H9 (cell line): ENCODE data around the gene IL1RL2. TPM values are rescaled to one million over a fixed set of nuclear protein-coding genes. Genes with fewer than 3 reads are reported as not detected.

Experiments
- DNase-seq: peaks from one replicate; pipeline ENCODE4 v3.0.0-alpha.2; 2017
- H2AFZ ChIP-seq: one replicate; pipeline ENCODE4 v1.6.1; 2013; ENCODE audit warnings: mild to moderate bottlenecking, low read length, control low read depth, moderate library complexity
- H2AK5ac ChIP-seq: 2 replicates; pipeline ENCODE4 v1.6.1; 2013; ENCODE audit warnings: low read length, control low read depth, mixed read lengths; ENCODE audit not compliant: insufficient read length
- H2BK120ac ChIP-seq: one replicate; pipeline ENCODE4 v1.6.1; 2013; ENCODE audit warnings: low read depth, mild to moderate bottlenecking, low read length, control low read depth, inconsistent platforms; ENCODE audit not compliant: poor library complexity, severe bottlenecking
- H2BK12ac ChIP-seq: 2 replicates; pipeline ENCODE4 v1.6.1; 2013; ENCODE audit warnings: low read length, control low read depth, mixed read lengths, low read depth; ENCODE audit not compliant: insufficient read length
- H2BK15ac ChIP-seq: 2 replicates; pipeline ENCODE4 v1.6.1; 2013; ENCODE audit warnings: low read depth, low read length, control low read depth
- H2BK20ac ChIP-seq: one replicate; pipeline ENCODE4 v1.6.1; 2013; ENCODE audit warnings: low read depth, mild to moderate bottlenecking, low read length, control low read depth, inconsistent platforms; ENCODE audit not compliant: poor library complexity, severe bottlenecking
- H2BK5ac ChIP-seq: 2 replicates; pipeline ENCODE4 v1.6.1; 2013; ENCODE audit warnings: low read length, control low read depth, mixed read lengths; ENCODE audit not compliant: insufficient read length
- H3K14ac ChIP-seq: 2 replicates; pipeline ENCODE4 v1.6.1; 2013; ENCODE audit warnings: low read length, control low read depth; ENCODE audit not compliant: insufficient read depth
- H3K18ac ChIP-seq: 2 replicates; pipeline ENCODE4 v1.6.1; 2013; ENCODE audit warnings: low read depth, mild to moderate bottlenecking, mixed read lengths, low read length, control low read depth; ENCODE audit not compliant: insufficient read length
- H3K23ac ChIP-seq: 2 replicates; pipeline ENCODE4 v1.6.1; 2013; ENCODE audit warnings: low read length, control low read depth, mixed read lengths, low read depth; ENCODE audit not compliant: insufficient read length
- H3K23me2 ChIP-seq: 2 replicates; pipeline ENCODE4 v1.6.1; 2013; ENCODE audit warnings: low read depth, mild to moderate bottlenecking, mixed read lengths, low read length, control low read depth; ENCODE audit not compliant: insufficient read length, poor library complexity, severe bottlenecking
- H3K27ac ChIP-seq: 2 replicates; pipeline ENCODE4 v1.5.1; 2013; ENCODE audit warnings: low read length, control low read depth, mixed read lengths, low read depth; ENCODE audit not compliant: insufficient read length
- H3K27me3 ChIP-seq: 2 replicates; pipeline ENCODE4 v1.6.1; 2013; ENCODE audit warnings: low read length, control low read depth, inconsistent platforms; ENCODE audit not compliant: insufficient read depth
- H3K4ac ChIP-seq: 2 replicates; pipeline ENCODE4 v1.6.1; 2013; ENCODE audit warnings: low read depth, mild to moderate bottlenecking, control low read depth, inconsistent platforms, low read length, moderate library complexity
- H3K4me1 ChIP-seq: 2 replicates; pipeline ENCODE4 v1.6.1; 2013; ENCODE audit warnings: low read length, control low read depth, inconsistent platforms; ENCODE audit not compliant: insufficient read depth
- H3K4me2 ChIP-seq: 2 replicates; pipeline ENCODE4 v1.6.1; 2013; ENCODE audit warnings: low read length, control low read depth, mixed read lengths; ENCODE audit not compliant: insufficient read length, insufficient read depth
- H3K56ac ChIP-seq: 2 replicates; pipeline ENCODE4 v1.6.1; 2013; ENCODE audit warnings: low read depth, mild to moderate bottlenecking, mixed read lengths, low read length, control low read depth; ENCODE audit not compliant: insufficient read length
- H3K79me1 ChIP-seq: 2 replicates; pipeline ENCODE4 v1.6.1; 2013; ENCODE audit warnings: low read depth, mild to moderate bottlenecking, moderate library complexity, low read length, control low read depth, inconsistent platforms; ENCODE audit not compliant: insufficient read depth, poor library complexity, severe bottlenecking
- H3K79me2 ChIP-seq: 2 replicates; pipeline ENCODE4 v1.6.1; 2013; ENCODE audit warnings: low read length, control low read depth, inconsistent platforms; ENCODE audit not compliant: insufficient read depth
- H3K9ac ChIP-seq: 2 replicates; pipeline ENCODE4 v1.6.1; 2013; ENCODE audit warnings: low read length, control low read depth, mixed read lengths; ENCODE audit not compliant: insufficient read length; ENCODE audit errors: extremely low read depth
- H3K9me3 ChIP-seq: one replicate; pipeline ENCODE4 v1.6.1; 2013; ENCODE audit warnings: low read depth, low read length, inconsistent platforms; ENCODE audit not compliant: control insufficient read depth
- H3T11ph ChIP-seq: one replicate; pipeline ENCODE4 v1.6.1; 2013; ENCODE audit warnings: mild to moderate bottlenecking, low read length, control low read depth, inconsistent platforms
- H4K20me1 ChIP-seq: one replicate; pipeline ENCODE4 v1.6.1; 2013; ENCODE audit not compliant: control insufficient read depth, insufficient read length, insufficient read depth
- H4K5ac ChIP-seq: 2 replicates; pipeline ENCODE4 v1.6.1; 2013; ENCODE audit warnings: low read depth, mild to moderate bottlenecking, mixed read lengths, low read length, control low read depth; ENCODE audit not compliant: insufficient read length
- H4K8ac ChIP-seq: replicated peaks from 2 replicates; pipeline ENCODE4 v1.6.1; 2013; ENCODE audit warnings: low read length, control low read depth, mixed read lengths, low read depth; ENCODE audit not compliant: insufficient read length
- H4K91ac ChIP-seq: 2 replicates; pipeline ENCODE4 v1.6.1; 2013; ENCODE audit warnings: low read depth, mild to moderate bottlenecking, moderate library complexity, mixed read lengths, low read length, control low read depth; ENCODE audit not compliant: insufficient read length
- H3K27ac Mint-ChIP-seq, 3 experiments: 2 replicates in 2 of 3; 3 replicates in 1 of 3; pipeline ENCODE4 v1.8.0; 2020 to 2021; ENCODE audit warnings: mixed read lengths in 3 of 3, mild to moderate bottlenecking in 1 of 3, moderate library complexity in 1 of 3
- H3K27me3 Mint-ChIP-seq: 2 replicates; pipeline ENCODE4 v1.8.0; 2021; ENCODE audit warnings: low read depth, mild to moderate bottlenecking, moderate library complexity, mixed read lengths
- H3K36me3 Mint-ChIP-seq, 3 experiments: 2 replicates in 2 of 3; 3 replicates in 1 of 3; pipeline ENCODE4 v1.8.0; 2020 to 2021; ENCODE audit warnings: low read depth in 3 of 3, mixed read lengths in 3 of 3; ENCODE audit not compliant: insufficient read depth in 1 of 3
- H3K4me1 Mint-ChIP-seq, 2 experiments: 2 replicates each; pipeline ENCODE4 v1.8.0; 2020; ENCODE audit warnings: mixed read lengths in 2 of 2
- H3K4me3 Mint-ChIP-seq, 2 experiments: 2 replicates in 1 of 2; 3 replicates in 1 of 2; pipeline ENCODE4 v1.8.0; 2020 to 2021; ENCODE audit warnings: mild to moderate bottlenecking in 2 of 2, mixed read lengths in 2 of 2, moderate library complexity in 1 of 2
- H3K9me3 Mint-ChIP-seq, 2 experiments: 2 replicates in 1 of 2; 3 replicates in 1 of 2; pipeline ENCODE4 v1.8.0; 2020; ENCODE audit warnings: mild to moderate bottlenecking in 2 of 2, mixed read lengths in 2 of 2, moderate library complexity in 1 of 2
- CTCF ChIP-seq: fragments of 200-600 bp; sonication (generic); conservative IDR thresholded peaks from 3 replicates; pipeline ENCODE4 v1.8.0; 2021; ENCODE audit warnings: antibody characterized with exemption, mild to moderate bottlenecking
- WGBS: extraction: QIAGEN DNeasy Blood & Tissue Kit; methylation state at CpG from one replicate; pipeline ENCODE4 v1.1.7; 2013; ENCODE audit warnings: missing lambda C conversion rate, low lambda C conversion rate, mixed read lengths; ENCODE audit not compliant: insufficient read length; ENCODE audit errors: extremely low coverage; 5-methylcytosine and 5-hydroxymethylcytosine counted together
- total RNA-seq: library from RNA; stranded (reverse); gene quantifications from 2 replicates; pipeline ENCODE4 v1.2.1, GENCODE V29; 2021

IL1RL2 gene
- total RNA-seq, 1 experiment from 2014 or later, result not detected

DNA sequence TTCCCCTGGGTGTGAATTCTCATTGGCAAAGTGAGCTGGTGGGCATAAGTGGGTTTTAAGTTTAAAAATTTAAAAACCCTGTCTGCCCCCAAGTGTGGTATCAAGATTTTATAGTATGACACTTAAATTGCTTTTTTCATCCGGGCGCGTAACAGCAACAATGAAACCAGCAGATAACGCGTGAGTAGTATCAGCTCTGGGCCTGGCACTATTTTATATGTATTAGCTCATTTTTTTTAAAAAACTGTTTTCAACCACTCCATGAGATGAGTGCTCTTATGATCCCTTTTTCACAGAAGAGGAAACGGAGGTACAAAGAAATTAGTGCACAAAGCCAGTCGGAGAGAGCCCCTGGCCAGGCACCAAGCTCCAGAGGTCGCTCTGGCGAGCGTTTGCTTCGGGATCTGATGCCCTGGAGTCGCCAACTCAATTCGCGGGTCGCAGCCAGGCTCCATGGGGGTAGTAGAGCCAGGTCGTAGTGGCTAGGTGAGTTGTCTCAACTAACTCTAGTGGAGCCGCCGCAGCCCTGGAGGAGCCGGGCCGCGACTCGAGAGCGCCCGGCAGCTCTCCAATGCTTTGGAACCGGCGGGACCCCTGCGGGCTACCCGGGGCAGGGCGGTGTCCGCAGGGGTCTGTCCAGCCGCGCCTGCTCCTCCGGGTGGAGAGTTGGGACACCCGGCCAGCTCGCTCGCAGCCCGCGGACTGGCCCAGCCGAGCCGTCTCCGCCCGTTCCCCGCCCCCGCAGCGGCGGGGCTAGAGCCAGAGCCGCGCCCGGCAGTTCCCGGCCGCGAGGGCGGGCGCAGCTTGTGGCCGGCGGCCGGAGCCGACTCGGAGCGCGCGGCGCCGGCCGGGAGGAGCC is 44.6 kb upstream of the IL1RL2 start, which contains the start of gene IL1R1:
Gene IL1R1 (plus strand): TSS at position 777 of the 859 bp plus-strand sequence. CDS start 14,979 bp downstream, outside the sequence.
- H3K4ac ChIP-seq, result no peak within 1 kb of the TSS
- no peak within 1 kb of the TSS for H2BK12ac ChIP-seq
- DNase-seq, result peak; percentile 57
- Mint-ChIP-seq H3K27me3 (peaks cover 68% of the 10 kb centered on the region), H3K27ac (peak within 1 kb of the TSS in 1 of 3 experiments; percentile 6; a peak in 2 of 7 replicates), H3K4me1 (peaks cover 17 to 19% of the 10 kb centered on the region in 2 experiments), H3K9me3 (peaks cover 8 to 19% of the 10 kb centered on the region in 2 experiments), H3K36me3 (peaks cover 0 to 9% (median under 1%) of the 10 kb centered on the region in 3 experiments; a peak in 3 of 7 replicates), H3K4me3 (peak within 1 kb of the TSS; percentile 69 to 82)
- H3K79me1 ChIP-seq, result no peaks in the 10 kb centered on the region
- no peak within 1 kb of the TSS for H2BK120ac ChIP-seq
- peak within 1 kb of the TSS; percentile 62 for H3K4me2 ChIP-seq
- WGBS, result no CpG with 5 or more reads among the region's 65 CpGs
- H3K56ac ChIP-seq, result no peak within 1 kb of the TSS
- no peak within 1 kb of the TSS for H2BK5ac ChIP-seq
- no peaks in the 10 kb centered on the region for H3K4me1 ChIP-seq
- H3K14ac ChIP-seq, result peak within 1 kb of the TSS; percentile 63
- H2AK5ac ChIP-seq, result no peak within 1 kb of the TSS
- no peak within 1 kb of the TSS for H4K91ac ChIP-seq
- H3K23ac ChIP-seq, result no peak within 1 kb of the TSS
- no peaks in the 10 kb centered on the region for H3K9me3 ChIP-seq
- no peak within 1 kb of the TSS; the same call in 1 of the 2 replicates for H2BK15ac ChIP-seq
- H3K9ac ChIP-seq, result peak within 1 kb of the TSS; percentile 15
- peak within 1 kb of the TSS; percentile 49 for H3K18ac ChIP-seq
- no peak within 1 kb of the TSS for H4K5ac ChIP-seq
- no peak for TF ChIP-seq CTCF
- no peak within 1 kb of the TSS for H3K27ac ChIP-seq
- H4K8ac ChIP-seq, result no peak within 1 kb of the TSS
- no peak within 1 kb of the TSS for H2BK20ac ChIP-seq
- H3T11ph ChIP-seq, result no peak within 1 kb of the TSS
- peaks cover 6% of the 10 kb centered on the region; the same call in 1 of the 2 replicates for H3K27me3 ChIP-seq
- H4K20me1 ChIP-seq, result no peaks in the 10 kb centered on the region
- no peaks in the 10 kb centered on the region for H3K79me2 ChIP-seq
- no peak within 1 kb of the TSS for H2AFZ ChIP-seq
- H3K23me2 ChIP-seq, result peaks cover 3% of the 10 kb centered on the region
